Upper lobe of left lung (tissue), 4 donors: ENCODE data around the gene PRKCA.

Source experiments
- POLR2AphosphoS5 ChIP-seq, 2 donors: sonication (generic); formaldehyde crosslinking; IDR thresholded peaks; one replicate each; pipeline ENCODE4 v1.5.1; 2017; ENCODE audit warnings: antibody characterized with exemption in 2 of 2
- TF ChIP-seq, protein P1 (sequence below), 6 experiments: fragments of 450-650 bp in 4 of 6; fragments of 200-600 bp in 2 of 6; sonication (generic) in 2 of 6; IDR thresholded peaks; one replicate each; pipeline ENCODE4 v1.5.1; 2016 to 2019; ENCODE audit warnings: antibody characterized with exemption in 6 of 6

DNA sequence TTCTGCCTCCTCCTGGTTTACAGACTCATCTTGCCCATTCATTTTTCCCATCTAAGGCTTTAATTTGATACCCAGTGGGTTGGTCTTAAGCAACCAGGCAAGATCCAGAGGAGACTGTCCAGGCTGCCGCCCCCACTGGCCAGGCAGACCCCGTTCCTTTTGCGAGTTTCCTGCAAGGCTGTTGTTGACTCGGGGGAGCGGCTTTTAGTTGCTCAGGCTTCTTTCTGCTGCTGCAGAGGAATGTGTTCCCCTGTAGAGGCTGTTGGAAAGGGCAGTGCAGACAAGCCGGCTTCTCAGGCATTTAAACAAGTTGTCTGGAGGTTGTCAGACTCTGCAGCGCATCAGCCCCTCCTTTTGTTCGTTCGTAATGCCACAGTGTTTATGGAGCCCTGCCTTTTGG lies 231.2 kb downstream of the PRKCA start:
- TF ChIP-seq, protein P1, sequence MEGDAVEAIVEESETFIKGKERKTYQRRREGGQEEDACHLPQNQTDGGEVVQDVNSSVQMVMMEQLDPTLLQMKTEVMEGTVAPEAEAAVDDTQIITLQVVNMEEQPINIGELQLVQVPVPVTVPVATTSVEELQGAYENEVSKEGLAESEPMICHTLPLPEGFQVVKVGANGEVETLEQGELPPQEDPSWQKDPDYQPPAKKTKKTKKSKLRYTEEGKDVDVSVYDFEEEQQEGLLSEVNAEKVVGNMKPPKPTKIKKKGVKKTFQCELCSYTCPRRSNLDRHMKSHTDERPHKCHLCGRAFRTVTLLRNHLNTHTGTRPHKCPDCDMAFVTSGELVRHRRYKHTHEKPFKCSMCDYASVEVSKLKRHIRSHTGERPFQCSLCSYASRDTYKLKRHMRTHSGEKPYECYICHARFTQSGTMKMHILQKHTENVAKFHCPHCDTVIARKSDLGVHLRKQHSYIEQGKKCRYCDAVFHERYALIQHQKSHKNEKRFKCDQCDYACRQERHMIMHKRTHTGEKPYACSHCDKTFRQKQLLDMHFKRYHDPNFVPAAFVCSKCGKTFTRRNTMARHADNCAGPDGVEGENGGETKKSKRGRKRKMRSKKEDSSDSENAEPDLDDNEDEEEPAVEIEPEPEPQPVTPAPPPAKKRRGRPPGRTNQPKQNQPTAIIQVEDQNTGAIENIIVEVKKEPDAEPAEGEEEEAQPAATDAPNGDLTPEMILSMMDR (IDR thresholded peaks at IDR 0.05) = no peak
- TF ChIP-seq POLR2AphosphoS5 (IDR thresholded peaks at IDR 0.05) = no peak
